SK-MEL-5 (cell line): Measurements from ENCODE around the gene SCFD2. TPM values are rescaled to one million over a fixed set of nuclear protein-coding genes. Genes with fewer than 3 reads are reported as not detected.
A peak's percentile ranks its signal among the peaks of the same experiment; 100 is the strongest.

Source experiments
- DNase-seq: peaks from one replicate; pipeline ENCODE4 v3.0.0-alpha.2; 2016; ENCODE audit warnings: low read depth, low spot score
- in situ Hi-C: cut with HindIII; loops from 2 replicates; pipeline ENCODE4 v1.10.0; 2016; ENCODE audit warnings: low sequenced_read_pairs, high pct_unique_total_duplicates, low pct_unique_long_range_greater_than_20kb
- total RNA-seq: library from RNA; depleted of rRNA; stranded (reverse); fragments of >200 nt; shearing (Covaris generic); gene quantifications from 2 replicates; pipeline ENCODE4 v1.2.3, GENCODE V29; 2014

SCFD2 gene
- total RNA-seq, 1 experiment from 2014 or later = 25.7 TPM

DNA sequence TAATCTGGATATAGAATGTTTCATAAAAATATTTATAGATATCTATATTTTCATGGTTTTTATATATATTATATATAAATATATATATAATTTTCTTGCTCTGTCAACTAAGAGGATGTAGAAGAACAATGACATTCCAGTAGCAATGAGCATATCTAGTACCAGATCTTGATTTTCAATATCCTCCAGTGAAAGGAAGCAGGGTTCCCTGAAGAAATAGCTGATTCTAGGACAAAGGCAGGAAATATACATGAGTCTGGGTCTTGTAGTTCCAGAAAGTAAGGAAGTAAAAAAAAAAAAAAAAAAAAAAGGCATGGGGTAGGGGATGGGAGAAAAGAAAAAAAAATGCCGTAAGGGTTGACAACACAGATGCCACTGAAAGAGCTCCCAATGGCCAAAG lies 262.4 kb downstream of the SCFD2 start:
- no peak for DNase-seq
- in situ Hi-C loops = no loop called here

DNA sequence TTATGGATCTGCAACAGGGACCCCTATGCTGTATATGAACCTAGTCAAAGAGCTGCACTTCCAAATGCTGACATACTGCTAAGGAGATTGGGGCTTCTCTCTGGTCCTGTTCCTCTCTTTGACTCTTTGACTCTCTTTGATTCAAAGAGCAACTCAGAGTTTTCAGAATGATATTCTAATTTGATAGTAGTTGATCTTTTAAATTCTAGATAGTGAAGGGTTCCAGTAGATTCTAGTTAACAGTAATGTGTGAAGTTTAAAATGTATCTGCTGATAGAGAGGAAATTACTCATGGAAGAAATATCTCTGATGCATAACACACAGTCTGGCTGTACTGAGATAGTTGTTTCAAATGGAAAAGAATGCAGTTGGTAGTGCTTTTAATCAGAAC lies 264.7 kb downstream of the SCFD2 start:
- DNase-seq = no peak
- in situ Hi-C loops = no loop called here

DNA sequence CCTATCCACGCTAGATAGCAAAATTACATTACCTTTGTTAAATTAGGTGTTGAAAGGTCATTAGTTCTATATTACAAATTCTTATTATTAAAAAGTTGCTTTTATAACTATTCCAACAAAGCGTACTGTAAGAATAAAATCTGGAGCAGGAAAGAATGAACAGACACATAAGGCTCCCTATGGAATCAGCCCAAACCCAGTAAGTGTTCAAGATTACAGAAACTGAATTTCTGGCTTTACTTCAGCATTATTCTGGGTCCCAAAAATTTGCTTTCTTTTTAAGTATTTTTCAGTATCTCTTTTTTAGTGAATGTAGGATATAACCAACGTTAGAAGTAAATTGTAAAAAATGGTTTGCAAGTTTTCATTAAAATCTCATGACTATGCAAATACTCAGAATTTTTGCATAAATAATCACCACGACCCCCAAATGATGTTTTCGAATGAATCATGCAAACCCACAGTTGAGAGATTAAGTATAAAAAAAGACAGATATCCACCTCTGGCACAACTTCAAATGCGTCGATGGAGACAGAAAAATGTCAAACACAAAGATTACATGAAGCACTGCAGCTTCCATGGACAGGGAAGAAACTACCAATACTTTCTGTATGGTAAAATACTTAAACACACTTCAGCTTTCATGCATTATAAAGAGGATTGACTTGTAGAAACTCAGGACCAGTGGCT lies 265.2 kb downstream of the SCFD2 start:
- in situ Hi-C loops = no loop called here
- no peak for DNase-seq

DNA sequence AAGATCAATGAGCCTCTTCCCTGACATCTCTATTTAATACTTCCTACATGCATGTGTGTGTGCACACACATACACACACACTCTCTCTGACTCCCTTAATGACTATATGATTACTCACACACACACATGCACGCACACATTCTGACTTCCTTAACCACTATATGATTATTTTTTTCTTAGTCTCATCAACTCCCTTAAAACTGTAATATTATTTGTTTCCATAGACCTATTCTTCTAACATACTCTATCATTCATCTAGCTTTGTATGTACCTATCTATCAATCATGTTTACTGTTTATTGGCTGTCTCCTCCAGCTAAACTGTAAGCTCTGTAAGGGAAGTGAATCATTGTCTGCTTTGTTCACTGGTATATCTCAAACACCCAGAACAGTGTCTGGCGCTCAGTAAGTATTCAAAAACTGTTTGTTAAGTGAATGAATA lies 267.2 kb downstream of the SCFD2 start:
- DNase-seq = no peak

DNA sequence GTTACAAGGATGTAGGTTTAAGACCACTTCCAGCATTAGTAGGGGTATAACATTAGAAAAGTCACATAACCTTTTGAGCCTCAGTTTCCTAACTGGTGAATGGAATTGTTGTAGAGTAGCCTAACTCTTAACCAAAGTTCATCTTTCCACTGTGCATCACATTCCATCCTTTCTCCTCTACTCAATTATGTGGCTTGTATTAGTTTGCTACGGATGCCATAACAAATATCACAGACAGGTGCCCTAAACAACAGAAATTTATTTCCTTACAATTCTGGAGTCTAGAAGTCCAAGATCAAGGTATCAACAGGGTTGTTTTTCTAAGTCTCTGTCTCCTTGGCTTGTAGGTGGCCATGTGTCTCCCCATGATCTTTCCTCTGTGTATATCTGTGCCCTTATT lies 271.8 kb downstream of the SCFD2 start:
- in situ Hi-C loops = no loop called here

More for the DNA sequence above, 267.2 kb downstream of the SCFD2 start:
- in situ Hi-C loops = no loop called here

DNA sequence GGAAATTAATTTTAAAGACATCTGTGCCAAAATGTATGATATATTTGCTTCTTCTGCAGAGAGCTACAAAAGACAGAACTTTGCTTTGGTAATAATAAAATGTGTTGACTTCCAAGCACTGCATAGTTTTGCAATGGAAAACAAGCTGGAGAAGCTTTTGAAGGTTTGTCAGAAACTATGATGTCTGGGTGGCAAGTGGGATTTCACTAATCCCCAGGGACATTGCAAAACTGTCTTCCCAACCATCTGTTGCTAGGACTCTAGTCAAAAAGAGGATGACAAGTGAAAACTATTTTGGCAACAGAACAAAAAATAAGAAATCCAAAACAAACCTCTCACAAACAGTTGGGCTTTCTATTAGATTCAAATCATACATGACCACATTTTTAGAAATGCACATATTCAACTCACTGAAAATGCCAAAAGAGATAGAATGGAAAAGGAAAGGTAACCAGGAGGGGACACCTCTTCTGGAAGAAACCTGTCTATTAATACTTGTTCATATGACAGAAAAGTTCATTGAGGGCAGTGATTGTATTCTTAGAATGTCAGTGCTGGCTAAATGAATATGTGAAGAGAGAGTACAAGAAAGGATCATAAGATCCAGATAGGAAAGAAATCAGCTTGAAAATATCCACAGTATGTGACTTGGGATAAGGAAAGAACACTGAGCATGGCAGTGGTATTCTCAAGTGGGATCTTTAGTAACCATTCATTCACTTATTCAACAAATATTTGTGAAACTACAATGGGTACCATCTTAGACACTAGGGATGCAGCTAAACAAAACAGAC lies 275.7 kb downstream of the SCFD2 start:
- DNase-seq = no peak
- in situ Hi-C loops = no loop called here

More for the DNA sequence above, 271.8 kb downstream of the SCFD2 start:
- no peak for DNase-seq

DNA sequence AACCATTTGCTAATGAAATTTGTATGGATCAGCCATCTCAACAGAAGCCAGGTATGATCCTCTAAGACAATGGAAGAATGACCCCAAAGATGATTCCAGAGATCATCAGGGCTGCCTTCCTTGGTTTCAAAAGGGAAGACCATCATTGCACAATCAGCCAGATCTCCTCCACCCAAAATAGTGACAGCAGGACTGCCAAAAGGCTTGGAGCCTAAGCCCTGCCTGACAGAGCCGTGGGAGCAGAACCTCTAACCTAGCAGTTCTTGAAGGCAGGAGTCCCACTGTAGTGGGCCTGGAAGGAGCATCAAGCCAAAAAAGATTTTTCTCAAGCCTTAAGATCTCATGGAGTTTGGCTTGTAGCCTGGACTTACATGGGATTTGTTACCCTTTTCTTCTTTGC lies 277.7 kb downstream of the SCFD2 start:
- DNase-seq = no peak
- in situ Hi-C loops = no loop called here

DNA sequence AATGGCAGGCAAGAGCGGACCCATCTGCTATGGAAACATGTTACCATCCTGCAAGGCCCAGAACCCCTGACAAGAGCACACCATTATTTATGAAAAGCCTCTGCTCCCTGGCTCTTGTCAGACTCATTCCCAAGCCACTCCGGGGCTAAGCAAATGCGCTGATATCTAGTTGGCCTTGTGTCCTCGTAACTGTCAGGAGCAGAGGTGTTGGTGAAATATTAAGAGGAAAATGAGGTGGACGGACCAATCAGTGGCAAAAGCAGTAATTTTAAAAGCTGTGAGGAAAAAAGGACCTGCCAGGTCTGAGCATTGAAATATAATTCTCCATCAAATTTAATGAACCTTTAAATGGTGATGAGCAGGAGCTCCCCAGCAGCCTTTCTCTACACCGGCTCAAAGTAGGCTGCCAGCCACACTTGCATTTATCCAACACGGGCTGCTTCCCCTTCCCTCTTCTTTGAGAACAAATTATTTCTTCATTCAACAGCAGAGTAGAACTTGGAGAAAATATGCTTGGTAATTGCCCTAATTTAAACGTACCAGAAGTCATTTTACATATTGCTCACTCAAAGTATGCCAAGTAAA lies 289.4 kb downstream of the SCFD2 start:
- DNase-seq = no peak
- in situ Hi-C loops = no loop called here

DNA sequence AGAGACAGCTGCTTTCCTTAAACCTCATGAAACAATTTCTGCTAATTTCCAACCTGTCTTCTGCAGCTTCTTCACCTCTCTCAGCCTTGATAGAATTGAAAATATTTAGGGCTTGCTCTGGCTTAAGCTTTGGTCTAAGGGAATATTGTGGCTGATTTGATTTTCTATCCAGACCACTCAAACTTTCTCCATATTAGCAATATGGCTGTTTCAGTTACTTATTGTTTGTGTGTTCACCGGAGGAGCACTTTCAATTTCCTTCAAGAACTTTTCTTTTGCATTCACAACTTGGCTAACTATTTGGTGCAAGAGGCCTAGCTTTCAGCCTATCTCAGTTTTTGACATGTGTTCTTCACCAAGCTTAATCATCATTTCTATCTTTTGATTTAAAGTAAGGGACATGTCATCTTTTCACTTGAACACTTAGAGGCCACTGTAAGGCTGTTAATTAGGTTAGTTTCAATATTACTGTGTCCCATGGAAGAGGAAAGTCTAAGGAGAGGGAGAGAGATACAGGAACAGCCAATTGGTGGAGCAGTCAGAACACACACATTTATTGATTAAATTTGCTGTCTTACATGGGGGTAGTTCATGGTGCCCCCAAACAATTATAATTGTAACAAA lies 290.6 kb downstream of the SCFD2 start:
- in situ Hi-C loops = no loop called here
- no peak for DNase-seq

DNA sequence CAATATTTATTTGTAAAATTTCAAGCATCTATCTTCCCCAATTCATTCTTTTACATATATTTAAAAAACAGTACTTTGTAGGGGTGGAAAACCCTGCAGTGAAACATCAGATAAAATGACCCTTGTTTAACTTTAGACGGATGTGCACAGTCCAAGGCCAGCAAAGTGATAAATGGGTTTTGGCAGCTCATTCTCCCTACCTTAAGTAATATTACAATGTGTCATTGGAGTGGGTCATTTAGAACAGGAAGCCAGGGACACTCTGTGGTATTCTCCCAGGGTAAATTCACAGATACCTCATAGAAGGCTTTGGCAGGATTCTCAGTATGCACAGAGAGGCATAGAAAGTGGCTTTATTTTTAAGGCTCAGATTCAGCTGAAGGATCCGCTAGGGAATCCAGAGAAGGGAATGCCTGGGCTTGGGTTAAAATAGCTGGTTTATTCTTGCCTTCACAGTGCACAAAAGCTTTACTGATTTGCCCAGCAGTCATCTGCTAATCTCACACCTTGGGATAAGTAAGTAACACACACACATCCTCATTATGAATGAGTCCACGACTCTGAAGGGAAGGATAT lies 297.0 kb downstream of the SCFD2 start:
- in situ Hi-C loops = no loop called here
- DNase-seq = peak; percentile 88

DNA sequence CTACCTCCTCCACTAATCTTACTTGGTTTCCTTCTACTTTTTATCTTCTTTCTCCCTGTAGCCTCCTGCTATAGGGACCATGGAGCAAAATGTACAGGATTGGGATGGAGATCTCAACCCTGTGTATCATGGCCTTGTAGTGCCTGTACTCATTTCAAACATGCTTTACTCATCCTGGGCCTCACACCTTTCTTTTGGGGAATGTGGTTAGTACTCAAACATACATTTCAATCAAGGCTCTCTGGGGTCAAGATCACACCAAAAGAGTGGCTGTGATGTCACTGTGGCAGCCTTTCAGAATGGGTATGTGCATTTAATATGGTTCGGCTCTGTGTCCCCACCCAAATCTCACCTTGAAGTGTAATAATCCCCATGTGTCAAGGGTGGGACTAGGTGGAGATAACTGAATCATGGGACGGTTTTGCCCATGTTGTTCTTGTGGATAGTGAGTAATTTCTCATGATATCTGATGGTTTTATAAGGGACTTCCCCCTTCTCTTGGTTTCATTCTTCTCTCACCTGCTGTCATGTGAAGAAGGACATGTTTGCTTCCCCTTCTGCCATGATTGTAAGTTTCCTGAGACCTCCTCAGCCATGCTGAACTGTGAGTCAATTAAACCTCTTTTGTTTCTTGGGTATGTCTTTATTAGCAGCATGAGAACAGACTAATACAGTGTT lies 298.6 kb downstream of the SCFD2 start:
- no peak for DNase-seq
- in situ Hi-C loops = no loop called here

DNA sequence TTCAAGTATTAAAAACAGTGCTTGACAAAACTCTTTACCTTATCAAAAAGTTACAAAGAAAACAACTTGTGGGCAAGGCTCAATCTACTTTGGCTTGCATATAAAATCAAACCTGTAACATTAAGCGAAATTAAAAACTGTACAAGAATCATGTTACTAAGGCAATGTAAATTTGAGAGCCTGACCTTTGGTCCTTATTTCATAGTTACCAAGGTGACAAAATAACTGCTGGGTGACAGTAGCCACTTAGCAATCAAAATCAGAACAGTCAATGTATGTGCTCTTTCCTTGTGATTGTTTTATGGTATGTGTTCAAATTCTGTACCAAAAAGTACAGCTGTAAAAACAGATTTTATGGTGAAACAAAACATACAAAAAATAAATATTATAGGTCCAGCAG lies 299.7 kb downstream of the SCFD2 start:
- no peak for DNase-seq
- in situ Hi-C loops = no loop called here

DNA sequence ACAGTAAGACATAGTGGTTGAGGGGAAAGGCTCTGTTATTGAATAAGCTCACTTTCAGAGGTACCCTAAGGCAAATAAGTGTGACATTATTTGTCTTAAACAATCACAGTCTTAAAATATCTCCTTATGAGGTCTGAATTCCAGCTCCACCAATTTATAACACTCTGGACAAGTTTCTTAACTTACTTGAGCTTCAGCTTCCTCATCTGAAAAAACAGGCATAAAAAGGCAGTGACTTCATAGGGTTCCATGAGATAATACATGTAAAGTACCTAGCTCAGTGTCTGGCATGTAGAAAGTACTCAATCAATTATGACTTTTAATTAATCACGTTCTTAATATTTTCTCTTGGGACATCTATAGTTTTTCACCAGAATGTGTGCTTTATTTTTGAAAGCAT lies 301.3 kb downstream of the SCFD2 start:
- DNase-seq = no peak
- in situ Hi-C loops = no loop called here

DNA sequence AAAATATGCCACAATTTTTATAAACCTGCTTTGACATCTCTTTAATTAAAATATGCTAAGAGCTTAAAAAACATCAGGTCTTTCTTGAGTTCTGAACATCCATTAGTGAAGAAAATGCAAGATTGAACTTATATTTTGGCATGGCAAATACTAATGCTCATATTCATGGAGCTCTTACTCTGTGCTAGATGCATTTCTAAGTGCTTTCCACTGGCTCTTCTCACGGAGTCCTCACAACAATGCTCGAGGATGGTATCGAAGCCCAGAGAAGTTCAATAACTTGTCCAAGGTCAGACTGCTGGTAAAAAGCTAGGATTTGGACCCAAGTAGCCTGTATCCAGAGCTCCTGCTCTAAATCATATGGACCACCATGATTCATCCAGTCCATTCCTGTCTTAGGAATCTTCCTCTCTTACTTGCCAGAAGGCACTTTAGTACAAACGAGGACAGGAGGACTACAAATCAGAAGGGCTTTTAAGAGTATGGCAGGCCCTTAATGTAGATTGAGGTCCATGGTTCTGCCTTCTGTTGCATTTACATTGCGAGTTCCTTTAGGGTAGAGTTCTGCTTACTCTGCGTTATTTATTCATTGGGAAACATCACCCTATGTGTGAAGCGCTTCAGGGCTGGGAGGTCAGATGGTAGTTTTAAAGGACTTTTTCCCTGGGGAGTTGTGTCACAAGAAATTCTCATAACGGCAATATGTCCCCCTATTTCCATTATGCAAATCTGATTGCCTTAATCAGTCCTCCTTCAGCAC lies 304.6 kb downstream of the SCFD2 start:
- in situ Hi-C loops = no loop called here

DNA sequence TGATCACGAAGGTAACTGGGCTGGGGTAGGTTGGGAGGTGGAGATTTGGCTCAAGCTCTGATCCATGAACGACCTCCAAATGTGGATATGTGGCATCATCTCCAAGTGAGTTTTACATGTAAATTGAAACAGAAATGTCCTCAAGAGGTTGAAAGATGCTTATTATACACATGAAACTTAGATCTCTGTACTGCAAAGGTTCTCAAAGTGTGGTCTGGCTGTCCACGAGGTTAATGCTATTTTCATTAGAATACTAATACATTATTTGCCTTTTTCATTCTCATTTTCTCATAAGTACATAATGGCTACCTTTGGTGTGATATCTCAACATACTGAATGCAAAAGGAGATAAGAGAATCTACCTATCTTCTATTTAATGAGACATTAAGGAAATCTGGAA lies 305.6 kb downstream of the SCFD2 start:
- in situ Hi-C loops = no loop called here
- no peak for DNase-seq

More for the DNA sequence above, 304.6 kb downstream of the SCFD2 start:
- no peak for DNase-seq

DNA sequence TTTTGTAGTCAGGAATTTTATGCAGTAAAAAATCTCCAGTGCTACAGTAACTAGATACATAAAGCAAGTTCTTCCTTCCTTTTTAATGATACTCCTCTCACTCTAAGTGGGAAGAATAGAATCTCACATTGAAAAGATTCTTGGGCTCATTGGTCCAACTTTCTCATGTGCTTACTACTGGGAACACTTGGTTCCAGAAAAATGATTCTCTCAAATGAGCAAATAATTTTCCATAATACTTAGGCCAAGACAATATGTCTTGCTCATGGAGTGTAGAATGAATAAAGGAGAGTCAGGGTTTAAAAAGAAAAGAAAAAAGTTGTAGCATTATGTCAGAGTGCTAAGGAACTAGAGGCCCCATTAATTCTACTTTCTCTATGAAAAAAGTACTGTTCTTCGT lies 306.0 kb downstream of the SCFD2 start:
- in situ Hi-C loops = no loop called here
- no peak for DNase-seq

DNA sequence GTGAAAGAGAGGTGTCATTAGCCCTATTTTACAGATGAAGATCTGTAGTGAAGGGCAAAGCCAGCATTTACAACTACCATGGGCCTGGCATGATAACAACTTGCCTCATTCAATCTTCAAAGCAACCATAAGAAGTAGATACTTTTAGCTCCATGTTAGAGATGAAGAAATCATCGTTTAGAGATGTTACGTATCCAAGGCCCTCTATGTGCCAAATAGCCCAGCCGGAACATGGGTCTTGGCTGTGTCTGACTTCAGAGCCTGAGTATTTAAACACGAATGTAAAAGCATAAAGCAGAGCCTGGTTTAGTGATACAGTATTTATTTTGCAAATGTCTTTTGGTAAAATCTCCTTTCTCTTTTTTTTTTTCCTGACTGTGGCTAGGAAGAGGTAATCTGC lies 306.6 kb downstream of the SCFD2 start:
- DNase-seq = no peak
- in situ Hi-C loops = no loop called here
